ENCODE measurements around the gene HECW1.

The HECW1 gene

GRCh38 chr7:43492896-43493295 lies 380.4 kb downstream of the HECW1 start:
- H3K9me3 ChIP-seq: no peaks in the 10 kb centered on the region
- H3K27ac ChIP-seq: no peak overlapping the region
- intact Hi-C loops (cut with DNase I; ENCODE audit: low total_unique reads): no loop called here
- TF ChIP-seq, protein P1, sequence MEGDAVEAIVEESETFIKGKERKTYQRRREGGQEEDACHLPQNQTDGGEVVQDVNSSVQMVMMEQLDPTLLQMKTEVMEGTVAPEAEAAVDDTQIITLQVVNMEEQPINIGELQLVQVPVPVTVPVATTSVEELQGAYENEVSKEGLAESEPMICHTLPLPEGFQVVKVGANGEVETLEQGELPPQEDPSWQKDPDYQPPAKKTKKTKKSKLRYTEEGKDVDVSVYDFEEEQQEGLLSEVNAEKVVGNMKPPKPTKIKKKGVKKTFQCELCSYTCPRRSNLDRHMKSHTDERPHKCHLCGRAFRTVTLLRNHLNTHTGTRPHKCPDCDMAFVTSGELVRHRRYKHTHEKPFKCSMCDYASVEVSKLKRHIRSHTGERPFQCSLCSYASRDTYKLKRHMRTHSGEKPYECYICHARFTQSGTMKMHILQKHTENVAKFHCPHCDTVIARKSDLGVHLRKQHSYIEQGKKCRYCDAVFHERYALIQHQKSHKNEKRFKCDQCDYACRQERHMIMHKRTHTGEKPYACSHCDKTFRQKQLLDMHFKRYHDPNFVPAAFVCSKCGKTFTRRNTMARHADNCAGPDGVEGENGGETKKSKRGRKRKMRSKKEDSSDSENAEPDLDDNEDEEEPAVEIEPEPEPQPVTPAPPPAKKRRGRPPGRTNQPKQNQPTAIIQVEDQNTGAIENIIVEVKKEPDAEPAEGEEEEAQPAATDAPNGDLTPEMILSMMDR (IDR thresholded peaks at IDR 0.05): no peak
- no peak overlapping the region for H3K4me3 ChIP-seq
- peaks cover 0 to 22% (median 4%) of the 10 kb centered on the region in 4 donors for H3K4me1 ChIP-seq
- DNase-seq: no peak
- H3K27me3 ChIP-seq: no peaks in the 10 kb centered on the region
- H3K36me3 ChIP-seq: no peaks in the 10 kb centered on the region

- peaks cover 0 to 12% (median 4%) of the 10 kb centered on the region in 4 donors for H3K4me1 ChIP-seq
- TF ChIP-seq, protein P1 (IDR thresholded peaks at IDR 0.05): no peak
- peaks cover 0 to 4% of the 10 kb centered on the region in 2 donors for H3K27me3 ChIP-seq
- no peak overlapping the region for H3K4me3 ChIP-seq
- no peak overlapping the region for H3K27ac ChIP-seq
- H3K9me3 ChIP-seq: no peaks in the 10 kb centered on the region
- no peaks in the 10 kb centered on the region for H3K36me3 ChIP-seq
- intact Hi-C loops (cut with DNase I; ENCODE audit: low total_unique reads): no loop called here
- no peak for DNase-seq
These were observed 383.1 kb downstream of the HECW1 start for GRCh38 chr7:43495572-43495971.

DNA sequence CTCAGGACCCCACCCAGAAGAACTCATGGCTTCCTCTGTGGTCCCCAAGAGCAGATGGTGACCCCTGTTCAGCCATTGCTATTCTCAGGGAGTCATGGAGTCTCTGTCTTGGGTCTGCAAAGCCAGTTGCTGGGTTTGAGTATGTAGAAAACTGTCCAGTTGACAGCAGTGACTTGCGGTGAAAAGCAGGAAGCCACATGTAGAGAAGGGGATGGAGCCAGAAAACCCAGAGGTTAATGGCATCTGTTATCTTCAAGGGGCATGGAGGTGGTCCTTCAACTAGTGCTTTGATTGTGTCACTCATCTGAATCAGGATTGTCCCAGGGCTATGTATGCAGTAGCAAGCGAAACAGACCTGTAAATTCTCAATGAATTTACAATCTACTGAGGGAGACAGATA lies 384.1 kb downstream of the HECW1 start:
- H3K4me3 ChIP-seq: no peak overlapping the region
- H3K9me3 ChIP-seq: no peaks in the 10 kb centered on the region
- intact Hi-C loops (cut with DNase I; ENCODE audit: low total_unique reads): no loop called here
- no peak overlapping the region for H3K27ac ChIP-seq
- H3K4me1 ChIP-seq: peaks cover 0 to 9% (median 3%) of the 10 kb centered on the region in 4 donors
- no peaks in the 10 kb centered on the region for H3K36me3 ChIP-seq
- DNase-seq: no peak
- TF ChIP-seq, protein P1 (IDR thresholded peaks at IDR 0.05): no peak
- H3K27me3 ChIP-seq: peaks cover 0 to 4% of the 10 kb centered on the region in 2 donors

- no peaks in the 10 kb centered on the region for H3K9me3 ChIP-seq
- peaks cover 0 to 4% of the 10 kb centered on the region in 2 donors for H3K27me3 ChIP-seq
- H3K4me1 ChIP-seq: no peaks in the 10 kb centered on the region
- TF ChIP-seq, protein P1 (IDR thresholded peaks at IDR 0.05): no peak
- H3K4me3 ChIP-seq: no peak overlapping the region
- no peaks in the 10 kb centered on the region for H3K36me3 ChIP-seq
- intact Hi-C loops (cut with DNase I; ENCODE audit: low total_unique reads): no loop called here
- no peak for DNase-seq
- H3K27ac ChIP-seq: no peak overlapping the region
These were observed 389.4 kb downstream of the HECW1 start for GRCh38 chr7:43501870-43502269.

DNA sequence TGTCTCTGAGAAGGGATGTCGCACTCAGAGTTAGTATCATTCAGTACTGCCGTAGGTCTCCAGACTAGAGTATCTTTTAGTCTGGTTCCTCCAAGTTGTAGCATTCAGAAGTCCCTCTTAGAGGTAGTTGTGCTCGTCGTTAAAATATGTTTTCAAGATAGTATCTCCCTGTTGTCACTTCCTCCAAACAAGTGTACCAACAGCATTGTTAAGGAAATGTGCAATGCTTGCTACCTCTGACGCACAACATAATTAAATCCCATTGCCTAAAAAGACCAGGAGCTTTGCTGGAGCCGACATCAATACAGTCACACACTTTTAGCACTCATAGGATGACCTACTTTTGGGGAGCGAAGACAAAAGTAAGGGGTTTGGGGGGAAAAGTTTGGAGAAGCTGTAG lies 390.5 kb downstream of the HECW1 start:
- no peaks in the 10 kb centered on the region for H3K36me3 ChIP-seq
- peaks cover 0 to 4% of the 10 kb centered on the region in 2 donors for H3K27me3 ChIP-seq
- TF ChIP-seq, protein P1 (IDR thresholded peaks at IDR 0.05): no peak
- no peak overlapping the region for H3K4me3 ChIP-seq
- H3K27ac ChIP-seq: no peak overlapping the region
- DNase-seq: no peak
- H3K4me1 ChIP-seq: no peaks in the 10 kb centered on the region
- H3K9me3 ChIP-seq: no peaks in the 10 kb centered on the region
- intact Hi-C loops (cut with DNase I; ENCODE audit: low total_unique reads): no loop called here

DNA sequence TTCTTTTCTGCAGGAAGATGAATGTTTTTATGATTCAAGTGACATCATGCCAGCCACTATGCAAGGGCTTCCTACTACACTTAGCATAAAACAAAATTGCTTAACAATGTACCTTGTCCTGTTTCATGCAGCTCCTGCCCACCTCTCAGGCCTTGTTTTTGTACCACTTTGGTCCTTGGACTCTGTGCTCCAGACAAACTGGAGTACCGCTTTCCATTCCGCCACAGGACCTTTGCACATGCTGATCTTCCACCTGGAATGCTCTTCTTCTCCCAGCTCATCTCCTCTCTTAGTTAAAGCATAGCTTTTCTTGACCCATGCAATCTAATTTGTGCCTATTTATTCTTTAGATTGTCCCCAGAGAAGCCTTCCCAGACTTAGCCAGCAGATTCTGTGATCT lies 393.0 kb downstream of the HECW1 start:
- TF ChIP-seq, protein P1 (IDR thresholded peaks at IDR 0.05): no peak
- no peaks in the 10 kb centered on the region for H3K36me3 ChIP-seq
- H3K27ac ChIP-seq: no peak overlapping the region
- no peaks in the 10 kb centered on the region for H3K4me1 ChIP-seq
- intact Hi-C loops (cut with DNase I; ENCODE audit: low total_unique reads): no loop called here
- H3K9me3 ChIP-seq: no peaks in the 10 kb centered on the region
- DNase-seq: no peak
- H3K4me3 ChIP-seq: no peak overlapping the region
- no peaks in the 10 kb centered on the region for H3K27me3 ChIP-seq
